HG03159 (cell line): Measurements from ENCODE around the gene FGF14.

Experiments
- ATAC-seq: cut with Tn5 transposase; IDR thresholded peaks from one replicate; pipeline ENCODE4 v1.9.1; 2021; ENCODE audit warnings: mild to moderate bottlenecking, moderate library complexity; ENCODE audit not compliant: unreplicated experiment

Gene FGF14

DNA sequence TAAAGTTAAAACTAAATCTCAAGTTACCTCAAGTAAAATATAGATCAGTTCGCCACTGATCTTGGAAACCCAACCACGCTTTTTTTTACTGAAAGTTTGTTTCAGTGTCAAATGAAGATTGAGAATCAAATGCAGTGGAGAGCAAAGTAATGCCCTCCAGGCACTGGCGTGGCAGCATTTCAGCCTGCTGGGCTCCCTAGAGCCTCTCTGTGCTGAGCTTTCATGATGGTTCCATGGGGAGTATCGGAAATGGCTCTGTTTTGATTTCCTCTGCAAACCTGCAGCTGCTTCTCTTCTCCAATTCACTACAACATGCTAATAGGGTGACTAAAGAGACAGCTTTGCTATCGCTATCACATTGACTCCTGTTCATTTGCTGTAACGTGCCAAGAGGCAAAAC lies 141.6 kb downstream of the FGF14 start:
- ATAC-seq = no peak

DNA sequence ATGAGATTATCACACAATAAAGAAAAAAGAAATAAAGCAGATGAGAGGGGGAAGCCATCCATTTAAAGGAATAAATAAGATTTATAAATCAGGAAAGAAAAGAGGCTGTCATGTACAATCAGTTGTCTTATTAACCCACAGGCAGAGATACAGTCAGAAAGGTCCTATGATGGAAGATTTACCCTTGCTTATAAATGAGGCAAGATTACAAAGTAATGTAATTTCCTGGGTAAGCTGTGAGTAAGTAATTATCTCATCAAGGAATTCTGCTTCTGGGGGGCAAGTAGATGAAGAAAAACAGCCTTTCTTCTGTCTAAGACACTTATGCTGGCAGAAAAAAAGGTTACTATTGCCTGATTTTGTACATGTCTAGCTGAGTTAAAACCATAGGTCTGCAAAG lies 146.4 kb downstream of the FGF14 start:
- no peak for ATAC-seq

DNA sequence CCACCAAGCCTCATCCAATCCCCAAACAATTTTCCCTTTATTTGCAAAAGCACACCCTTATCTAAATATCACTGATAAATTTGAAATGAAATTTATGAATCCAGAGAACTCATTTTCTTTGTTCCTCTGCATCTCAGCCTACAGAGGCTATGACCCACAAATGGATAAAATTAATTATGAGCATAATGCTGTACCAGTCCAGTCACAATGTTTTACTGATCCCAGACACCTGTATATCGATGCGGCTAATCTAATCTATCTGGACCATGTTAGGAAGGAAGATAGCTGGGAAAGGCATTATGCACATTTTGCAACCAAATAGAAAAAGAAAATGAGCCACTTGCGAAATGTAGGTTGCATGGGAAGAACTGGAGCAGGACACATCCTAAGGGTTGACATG lies 150.0 kb downstream of the FGF14 start:
- no peak for ATAC-seq

DNA sequence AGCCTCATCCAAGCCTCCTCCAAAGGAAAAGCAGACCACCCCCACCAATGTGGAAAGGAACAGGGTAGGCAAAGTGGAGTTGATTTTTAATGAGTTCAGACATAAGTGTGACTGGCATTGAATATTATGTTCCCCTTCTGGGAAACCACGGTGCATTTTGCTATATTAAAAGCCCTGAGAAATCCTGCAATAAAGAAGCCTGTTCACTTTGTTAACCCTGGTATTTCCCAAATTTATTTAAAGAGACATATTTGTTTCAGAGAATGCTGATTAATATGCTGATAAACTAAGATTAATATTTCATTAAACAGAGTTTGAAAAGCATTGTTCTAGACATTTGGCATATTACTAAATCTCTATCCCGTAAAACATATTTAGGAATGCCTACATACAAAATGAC lies 151.4 kb downstream of the FGF14 start:
- ATAC-seq = no peak

DNA sequence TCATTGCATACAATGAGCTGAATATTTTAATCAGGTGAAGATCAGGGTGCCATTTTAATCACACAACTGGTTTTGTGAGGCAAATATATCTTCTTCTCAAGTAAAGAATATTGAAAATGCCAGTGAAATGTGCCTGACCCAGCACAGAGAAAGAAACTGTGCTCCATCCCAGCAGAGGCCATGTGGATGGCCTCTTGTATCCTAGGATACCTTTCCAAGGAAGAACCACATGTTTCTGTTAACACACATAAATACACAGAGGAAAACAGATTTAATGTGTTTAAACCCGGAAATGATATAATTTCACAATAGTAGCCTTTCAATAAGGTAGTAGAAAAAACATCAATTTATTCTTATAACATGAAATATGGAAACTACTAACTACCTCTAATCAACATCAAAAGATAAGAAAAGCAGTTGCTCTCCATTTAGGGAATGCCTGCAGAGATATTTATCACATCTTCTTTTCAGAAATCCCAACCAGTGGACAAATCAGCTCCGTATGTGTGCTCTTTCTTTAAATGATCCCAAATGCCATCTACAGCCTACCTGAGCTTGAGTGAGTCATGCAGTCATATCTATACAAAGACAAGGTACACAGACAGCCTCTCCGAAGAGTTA lies 157.1 kb downstream of the FGF14 start:
- ATAC-seq = no peak

DNA sequence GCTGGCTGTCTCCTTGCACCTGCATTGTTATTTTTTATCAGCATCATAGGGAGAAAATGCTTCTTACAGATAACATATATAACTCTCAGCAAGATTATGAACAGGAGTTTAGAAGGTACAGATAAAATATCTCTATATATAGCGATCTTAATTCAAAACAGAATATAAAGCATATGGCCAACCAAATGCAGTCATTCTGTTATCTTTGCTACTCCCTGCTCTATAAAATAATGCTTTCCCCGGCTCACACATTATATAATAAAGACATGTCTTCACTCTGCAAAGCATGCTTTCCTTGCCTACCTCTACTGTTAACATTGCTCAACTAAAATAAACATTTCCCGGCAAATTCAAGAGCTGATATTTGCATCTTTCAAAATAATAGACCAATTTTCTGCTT lies 161.7 kb downstream of the FGF14 start:
- no peak for ATAC-seq

DNA sequence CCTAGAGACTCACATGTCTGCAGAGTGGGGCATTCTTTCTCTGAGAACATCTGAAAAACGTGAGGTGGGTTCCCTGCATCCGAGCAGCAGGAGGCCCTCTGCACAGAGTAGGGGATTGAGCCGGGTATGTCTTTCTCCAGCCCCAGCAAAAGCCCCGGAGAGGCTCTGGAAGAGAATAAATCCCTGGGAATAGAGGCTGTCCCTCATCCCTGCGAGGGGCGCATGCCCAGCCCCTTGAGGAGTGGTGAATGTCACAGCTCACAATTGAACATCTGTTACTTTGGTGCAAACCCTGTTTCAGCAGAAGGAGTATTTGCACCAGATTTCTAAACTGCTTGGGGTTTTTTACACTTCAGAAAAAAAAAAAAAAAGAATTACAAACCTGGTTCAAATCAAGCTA lies 164.6 kb downstream of the FGF14 start:
- ATAC-seq = no peak

DNA sequence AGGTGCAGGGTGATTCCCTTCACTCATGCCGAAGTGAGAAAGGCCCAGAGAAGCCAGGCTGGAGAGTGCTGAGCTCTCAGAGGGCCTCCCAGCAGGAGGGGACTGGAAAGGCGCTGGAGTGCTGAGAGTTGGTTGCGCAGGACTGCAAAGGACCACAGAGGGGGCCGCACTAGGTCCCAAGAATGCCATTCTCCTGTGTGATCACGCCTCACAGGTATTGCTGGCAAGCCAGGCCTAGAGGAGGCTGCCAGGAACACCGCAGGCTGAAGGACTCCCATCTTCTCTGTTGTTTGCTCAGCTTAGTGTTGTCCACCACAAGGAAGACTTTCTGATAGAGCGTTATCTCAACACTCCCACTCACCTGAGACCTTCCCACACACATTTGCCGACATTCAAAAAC lies 165.0 kb downstream of the FGF14 start:
- ATAC-seq = no peak

DNA sequence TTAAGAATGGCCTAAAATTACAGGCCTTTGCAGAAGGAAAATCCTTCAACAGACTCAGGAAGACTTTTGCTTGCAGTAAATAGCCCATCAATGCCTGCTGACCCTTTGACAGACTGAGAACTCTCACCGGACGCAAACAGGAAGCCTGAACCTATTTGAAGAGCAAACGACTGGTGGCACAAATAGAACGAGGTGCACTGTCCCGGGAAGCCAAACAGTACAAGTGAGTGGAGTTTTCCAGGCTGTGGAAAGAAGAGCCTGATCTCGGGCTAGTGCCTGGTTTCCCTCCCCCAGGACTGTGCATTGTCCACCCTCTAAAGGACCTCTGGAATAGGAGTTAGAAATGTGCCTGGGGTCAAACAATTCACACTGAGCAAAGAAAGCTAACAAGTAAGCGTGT lies 165.5 kb downstream of the FGF14 start:
- no peak for ATAC-seq

DNA sequence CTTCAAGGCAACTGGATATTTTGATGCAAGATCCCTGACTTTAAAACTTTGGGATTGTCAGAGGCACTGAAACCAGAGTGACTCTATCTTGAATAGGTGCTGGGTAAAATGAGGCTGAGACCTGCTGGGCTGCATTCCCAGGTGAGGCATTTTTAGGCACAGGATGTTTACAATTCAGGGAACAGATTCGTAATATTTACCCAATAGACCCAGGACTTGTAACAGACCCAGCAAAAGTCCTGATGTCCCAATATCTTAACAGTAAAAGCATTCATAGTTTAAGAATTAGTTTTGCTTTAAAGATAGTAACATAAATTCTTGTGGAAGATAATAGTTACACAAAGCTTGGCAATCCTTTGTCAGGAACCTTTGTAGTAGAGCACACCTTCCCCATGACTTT lies 166.2 kb downstream of the FGF14 start:
- ATAC-seq = no peak

DNA sequence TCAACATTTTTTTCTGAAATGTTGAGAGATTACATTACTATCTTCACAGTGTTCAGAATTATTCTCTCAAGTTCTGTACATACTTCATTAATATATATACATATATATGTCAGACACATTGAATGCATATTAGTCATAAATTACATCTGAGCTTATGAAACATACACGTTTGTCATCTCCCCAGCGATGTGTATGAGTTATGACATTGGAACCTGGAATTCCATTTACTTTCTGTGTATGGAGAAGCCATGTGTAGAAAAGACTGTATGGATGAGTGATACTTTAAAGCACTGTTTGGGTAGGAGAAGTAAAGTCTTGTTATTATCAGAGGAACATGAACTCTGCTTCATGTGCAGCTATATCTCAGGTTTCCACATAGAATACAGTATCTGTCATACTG lies 167.2 kb downstream of the FGF14 start:
- ATAC-seq = no peak

DNA sequence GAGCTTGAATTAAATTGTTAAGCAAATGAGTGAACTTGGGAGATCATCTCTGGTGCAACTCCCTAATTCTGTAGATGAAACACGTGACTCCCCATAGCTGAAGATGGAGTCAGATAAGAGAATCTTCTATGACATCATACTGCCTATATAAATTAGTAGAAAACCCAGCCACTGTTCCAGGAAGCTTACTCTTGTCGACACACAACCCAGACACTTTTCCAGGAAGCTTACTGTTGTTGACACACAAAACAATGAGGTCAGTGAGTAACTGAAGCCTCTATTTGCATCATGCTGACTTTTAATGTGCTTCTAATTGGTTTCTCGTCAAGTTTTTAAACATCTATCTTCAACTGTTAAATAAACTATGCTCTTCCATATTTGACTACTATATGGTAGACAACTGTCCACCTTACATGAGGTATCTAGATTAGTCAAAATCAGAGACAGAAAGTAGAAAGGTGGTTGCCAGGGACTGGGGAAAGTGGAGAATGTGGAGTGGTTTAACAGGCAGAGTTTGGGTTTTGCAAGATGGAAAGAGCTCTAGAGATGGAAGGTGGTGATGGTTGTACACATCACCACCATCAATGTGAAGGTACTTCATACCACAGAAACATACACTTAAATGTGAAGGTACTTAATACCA lies 168.2 kb downstream of the FGF14 start:
- ATAC-seq = no peak

DNA sequence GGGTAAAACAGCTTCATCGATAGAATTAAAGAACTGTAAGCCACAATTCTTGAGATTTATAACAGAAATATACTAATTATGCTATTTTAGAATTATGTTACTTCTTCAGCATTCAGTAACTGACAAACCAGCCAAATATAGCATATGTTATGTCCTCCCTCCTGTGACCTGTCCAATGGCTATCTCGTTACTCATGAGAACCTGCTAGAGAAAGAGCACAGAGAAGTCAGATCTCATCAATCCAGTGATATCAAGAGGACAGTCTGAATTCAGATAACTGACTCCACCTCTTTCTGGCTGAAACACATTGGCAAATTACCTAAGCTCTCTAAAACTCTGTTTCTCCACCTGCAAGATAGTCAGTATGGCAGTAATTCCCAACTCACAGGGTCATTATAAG lies 170.4 kb downstream of the FGF14 start:
- ATAC-seq = no peak

DNA sequence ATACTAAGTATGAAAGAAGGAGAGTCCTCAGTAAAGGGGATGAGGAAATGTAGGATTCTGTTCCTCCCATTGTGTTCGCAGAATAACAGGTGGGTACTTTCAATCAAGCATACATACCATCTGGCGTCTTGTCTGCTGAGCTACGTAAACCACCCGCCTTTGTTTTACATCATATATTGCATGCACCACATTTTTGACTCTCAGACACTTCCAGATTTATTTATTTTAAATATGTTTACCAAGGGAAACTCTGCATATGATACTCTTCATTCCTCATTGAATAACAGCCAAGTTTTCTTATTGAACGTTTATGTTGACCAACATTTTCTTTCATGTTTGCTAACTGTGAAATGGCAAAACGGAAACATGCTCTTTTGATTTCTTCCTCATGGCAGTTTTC lies 174.1 kb downstream of the FGF14 start:
- no peak for ATAC-seq

DNA sequence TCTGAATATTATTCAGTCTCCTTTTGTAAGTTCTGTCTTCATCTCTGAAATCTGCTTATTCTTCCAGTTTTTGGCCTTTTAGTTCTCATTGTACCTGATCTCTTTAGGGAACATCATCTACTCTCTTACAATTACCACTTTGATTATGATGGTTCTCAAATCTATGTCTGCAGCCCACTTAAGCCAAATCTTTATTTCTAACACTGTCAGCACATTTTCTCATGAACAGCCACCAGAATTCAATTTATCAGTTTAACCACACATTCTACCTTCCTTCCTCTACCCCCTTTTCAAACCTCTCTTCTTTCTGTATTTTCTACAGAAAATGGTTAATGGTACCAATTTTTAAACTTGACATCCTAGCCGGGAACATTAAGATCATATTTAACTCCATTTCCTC lies 175.3 kb downstream of the FGF14 start:
- ATAC-seq = no peak

DNA sequence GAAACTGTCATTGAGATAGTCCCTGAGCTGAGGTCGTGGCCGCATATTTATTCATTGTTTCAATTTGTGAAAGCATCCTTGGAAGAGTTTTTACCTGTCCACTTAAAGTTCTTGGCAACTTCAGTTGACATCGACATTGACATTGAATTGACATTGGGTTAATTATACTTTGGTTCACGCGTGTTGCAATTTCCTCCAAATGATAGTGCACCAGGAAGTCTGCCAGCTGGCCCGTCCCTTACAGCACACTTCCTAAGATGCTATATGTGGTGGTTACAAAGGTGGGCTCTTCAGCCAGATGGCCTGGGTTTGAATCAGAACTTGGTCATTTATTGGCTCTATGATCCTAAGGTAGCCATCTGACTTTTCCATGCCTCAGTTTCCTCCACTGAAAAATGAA lies 176.0 kb downstream of the FGF14 start:
- ATAC-seq = no peak

DNA sequence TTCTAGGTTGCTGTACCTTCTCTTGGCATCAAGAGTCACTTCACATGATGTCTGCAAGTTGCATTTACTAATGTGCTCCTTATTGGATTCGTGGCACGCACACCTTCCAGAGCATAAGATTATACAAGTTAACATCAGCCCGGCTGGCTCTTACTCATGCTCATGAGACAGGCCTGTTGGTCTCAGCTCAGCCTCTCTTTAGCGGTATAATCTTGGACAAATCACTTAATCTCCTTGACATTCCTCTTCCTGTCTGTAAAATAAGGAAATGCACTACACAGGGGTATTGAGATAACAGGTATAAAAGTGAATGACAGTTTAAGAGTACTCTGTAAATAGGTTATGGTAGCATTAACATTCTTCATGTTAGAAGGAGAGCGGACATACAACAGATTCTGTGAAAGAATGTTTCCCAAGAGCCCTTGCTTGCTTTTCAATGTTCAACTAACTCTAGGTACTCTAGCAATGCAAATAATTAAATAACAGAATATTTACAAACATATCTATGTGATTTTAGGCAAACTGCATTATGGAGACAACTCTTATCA lies 181.1 kb downstream of the FGF14 start:
- ATAC-seq = no peak

DNA sequence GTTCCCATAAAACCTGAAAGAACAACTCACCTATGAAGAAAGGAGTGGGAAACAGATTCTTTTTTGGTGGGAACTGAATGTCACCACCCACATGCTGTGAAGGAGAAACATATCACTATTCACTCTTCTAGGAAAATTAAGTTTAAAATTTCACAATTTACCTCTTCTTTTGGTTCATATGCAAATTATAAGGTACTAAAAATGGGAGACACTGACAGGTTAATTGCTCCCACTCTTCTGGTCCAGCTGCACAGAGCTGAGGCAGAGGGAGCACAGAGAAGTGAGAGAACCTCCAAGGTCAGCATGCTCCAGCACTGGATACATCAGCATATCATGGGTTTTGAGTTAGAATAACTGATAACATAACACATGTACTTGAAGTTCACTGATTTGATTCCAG lies 186.9 kb downstream of the FGF14 start:
- no peak for ATAC-seq

DNA sequence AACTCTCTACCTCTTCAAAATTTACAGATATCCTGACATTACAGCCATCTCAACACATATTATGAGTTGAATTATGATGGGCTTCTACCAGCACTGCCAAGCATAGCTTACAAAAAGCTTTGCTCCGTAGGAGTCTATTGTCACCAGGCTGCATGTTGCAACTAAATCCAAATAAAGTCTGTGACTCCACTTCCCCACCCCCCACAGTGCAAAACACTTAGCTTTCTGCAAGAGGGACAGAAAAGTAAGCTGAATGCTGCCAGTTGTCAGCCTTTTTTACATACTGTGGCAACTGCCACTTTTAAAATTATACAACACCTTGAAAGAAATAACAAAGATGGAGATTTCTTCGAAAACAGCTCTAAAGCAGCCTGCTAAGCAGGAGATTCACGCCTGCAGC lies 189.1 kb downstream of the FGF14 start:
- no peak for ATAC-seq

DNA sequence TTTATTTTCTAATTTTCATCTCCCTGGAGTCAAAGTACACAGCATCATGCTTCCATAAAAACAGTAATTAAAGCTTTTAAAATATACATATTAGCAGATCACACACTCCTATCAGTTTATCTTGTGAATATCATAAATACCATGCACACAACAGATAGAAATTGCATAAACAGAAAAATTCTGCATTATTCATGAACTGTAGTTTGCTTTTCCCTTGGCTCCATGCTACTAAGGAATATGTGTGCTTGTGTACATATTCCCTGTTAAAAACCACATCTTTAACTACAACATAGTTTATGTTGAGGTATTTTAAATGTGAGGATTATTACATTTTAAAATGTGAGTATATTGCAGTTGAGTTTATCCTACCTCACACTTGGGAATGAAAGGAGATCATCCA lies 193.5 kb downstream of the FGF14 start:
- ATAC-seq = no peak

DNA sequence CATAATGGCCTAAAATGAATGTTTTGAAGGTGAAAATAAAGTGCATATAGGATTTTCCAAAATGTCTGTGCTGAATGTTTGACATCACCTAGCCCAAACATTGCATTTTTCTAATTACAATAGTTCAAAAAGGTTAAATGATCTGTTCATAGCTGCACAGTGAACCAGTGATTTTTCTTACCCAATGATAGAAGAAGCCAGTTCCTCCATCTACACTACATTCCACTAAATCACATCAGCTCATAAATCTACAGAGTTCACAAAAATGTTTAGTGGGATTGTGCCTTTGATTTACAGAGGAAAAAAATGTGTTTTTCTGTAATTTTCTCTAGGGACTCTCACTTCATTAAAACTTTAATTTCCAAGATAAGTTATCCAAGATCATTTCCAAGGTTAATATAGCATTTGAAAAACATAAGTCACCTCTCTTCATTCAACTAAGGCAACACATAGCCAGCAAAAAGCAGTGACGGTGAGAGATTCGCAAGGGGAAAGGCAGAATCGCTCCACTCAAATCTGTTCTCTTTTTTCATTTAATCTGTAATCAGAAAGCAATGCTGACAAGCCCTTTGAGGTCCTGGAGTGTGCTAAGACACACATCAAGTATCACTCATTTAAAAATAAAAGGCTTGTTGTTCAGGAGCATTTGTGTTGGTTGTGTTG lies 194.0 kb downstream of the FGF14 start:
- ATAC-seq = no peak

DNA sequence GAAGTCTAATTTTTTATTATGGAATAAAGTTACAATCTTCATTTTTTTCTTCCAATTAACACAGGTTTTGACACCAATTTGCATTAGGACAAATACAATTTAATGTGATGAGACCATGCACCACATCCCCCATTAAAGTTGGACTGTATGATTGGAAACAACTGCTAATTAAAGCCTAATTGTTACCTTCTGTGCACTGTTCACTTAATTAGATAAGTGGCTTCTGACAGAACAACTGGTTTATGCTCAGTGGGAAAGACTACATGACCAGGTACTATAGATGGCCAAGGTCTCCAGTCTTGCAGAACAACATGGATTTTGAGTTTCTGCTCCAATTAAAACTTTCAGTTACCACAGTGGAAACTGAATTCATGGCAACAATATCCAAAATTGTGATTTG lies 198.1 kb downstream of the FGF14 start:
- ATAC-seq = no peak
